Prostate gland (tissue), 2 donors: ENCODE measurements around the gene SCFD2.

Source experiments
- CTCF ChIP-seq, 4 experiments: fragments of 200-600 bp in 2 of 4; fragments of 450-650 bp in 2 of 4; sonication (generic) in 2 of 4; IDR thresholded peaks; 1 replicate in 3 of 4; 2 replicates in 1 of 4; pipeline ENCODE4 v1.5.1; 2016 to 2019; ENCODE audit warnings: antibody characterized with exemption in 4 of 4, mild to moderate bottlenecking in 2 of 4, moderate library complexity in 2 of 4
- POLR2A ChIP-seq: fragments of 450-650 bp; IDR thresholded peaks from one replicate; pipeline ENCODE4 v1.6.1; 2016; ENCODE audit warnings: antibody characterized with exemption, mild to moderate bottlenecking

DNA sequence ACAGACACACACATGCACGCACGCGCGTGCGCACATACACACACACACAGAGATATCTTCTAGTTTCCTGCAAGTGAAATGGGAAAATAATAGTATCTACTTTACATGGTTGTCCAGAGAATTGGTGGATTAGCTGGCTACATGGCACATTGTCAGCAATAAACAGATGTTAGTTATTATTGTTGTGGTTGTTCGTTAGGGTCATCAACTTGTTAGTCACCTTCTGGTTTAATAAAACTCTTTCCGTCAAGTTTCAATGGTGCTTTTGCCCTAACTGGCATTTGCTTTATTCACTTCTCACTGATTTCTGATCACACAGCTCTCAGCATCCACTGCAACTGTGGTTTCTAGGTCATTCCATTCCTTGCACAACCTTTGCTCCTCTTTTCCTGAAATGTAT lies 529.2 kb downstream of the SCFD2 start:
- no peak for TF ChIP-seq CTCF (IDR thresholded peaks at IDR 0.05)
- TF ChIP-seq POLR2A, result no peak
